Measurements from ENCODE around the gene YJEFN3. TPM values are rescaled to one million over a fixed set of nuclear protein-coding genes. Genes with fewer than 3 reads are reported as not detected.

The YJEFN3 gene, protein sequence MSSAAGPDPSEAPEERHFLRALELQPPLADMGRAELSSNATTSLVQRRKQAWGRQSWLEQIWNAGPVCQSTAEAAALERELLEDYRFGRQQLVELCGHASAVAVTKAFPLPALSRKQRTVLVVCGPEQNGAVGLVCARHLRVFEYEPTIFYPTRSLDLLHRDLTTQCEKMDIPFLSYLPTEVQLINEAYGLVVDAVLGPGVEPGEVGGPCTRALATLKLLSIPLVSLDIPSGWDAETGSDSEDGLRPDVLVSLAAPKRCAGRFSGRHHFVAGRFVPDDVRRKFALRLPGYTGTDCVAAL
- total RNA-seq, result 0.33 and 1.0 TPM in 2 replicates

DNA sequence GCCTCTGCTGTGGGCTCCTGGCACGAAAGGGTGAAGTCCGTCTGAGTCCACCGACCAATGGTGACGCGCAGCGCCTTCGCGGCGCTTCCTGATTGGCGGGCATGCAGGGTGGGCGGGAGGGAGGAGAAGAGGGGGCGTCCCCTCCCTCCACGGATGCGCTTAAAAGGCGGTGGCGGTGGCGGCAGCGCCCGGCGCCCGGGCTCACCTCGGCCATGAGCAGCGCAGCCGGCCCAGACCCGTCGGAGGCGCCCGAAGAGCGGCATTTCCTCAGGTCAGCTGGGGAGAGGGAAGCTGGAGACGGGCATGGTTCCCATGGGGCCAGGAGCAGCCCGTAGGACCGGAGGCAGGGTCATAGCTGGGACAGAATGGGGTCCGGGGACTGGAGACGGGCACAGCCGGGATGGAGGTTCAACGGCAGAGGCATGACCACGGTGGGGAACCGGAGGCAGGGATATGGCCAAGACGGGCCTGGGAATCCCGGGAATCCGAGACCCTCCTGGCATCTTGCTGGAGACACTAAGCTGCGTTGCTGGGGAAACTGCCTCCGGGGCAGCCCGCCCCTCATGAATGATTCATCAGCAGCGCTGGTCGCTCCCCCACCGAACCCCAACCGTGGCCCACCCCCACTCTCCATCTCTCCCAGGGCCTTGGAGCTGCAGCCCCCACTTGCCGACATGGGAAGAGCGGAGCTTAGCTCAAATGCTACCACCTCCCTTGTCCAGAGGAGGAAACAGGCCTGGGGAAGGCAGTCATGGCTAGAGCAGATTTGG is at the start of gene YJEFN3:
YJEFN3 (plus strand) TSS at position 191 of the 770 bp plus-strand sequence; CDS start at position 213, 22 bp downstream.

GRCh38 chr19:19514881-19515641 is 13.7 kb upstream of the YJEFN3 start, which contains the start of gene TSSK6:
TSS of gene TSSK6 (minus strand) at chr19:19515548. CDS start at chr19:19515427, 121 bp downstream.

GRCh38 chr19:19515642-19516519 is 12.8 kb upstream of the YJEFN3 start, which contains the start of gene NDUFA13:
TSS of gene NDUFA13 (plus strand) at chr19:19516225. CDS start at chr19:19516239, 14 bp downstream.

GRCh38 chr19:19538061-19538784 is 9.5 kb downstream of the YJEFN3 start, which contains the start of gene CILP2:
TSS of gene CILP2 (plus strand) at chr19:19538265. CDS start at chr19:19538350, 85 bp downstream.

Other genes with a start within 250 kb of the YJEFN3 start
- 23.9 and 26.5 TPM in 2 replicates for gene SUGP1, start 208.4 kb upstream of the YJEFN3 start, total RNA-seq
- 35.9 and 42.6 TPM in 2 replicates for gene MAU2, start 208.1 kb upstream of the YJEFN3 start, total RNA-seq
- 40.5 and 49.6 TPM in 2 replicates for gene GATAD2A, start 123.2 kb upstream of the YJEFN3 start, total RNA-seq
- 2.3 and 4.5 TPM in 2 replicates for gene TSSK6, start 13.4 kb upstream of the YJEFN3 start, total RNA-seq
- 181 TPM in 2 replicates for gene NDUFA13, start 12.7 kb upstream of the YJEFN3 start, total RNA-seq
- under 0.01 and 1.3 TPM in 2 replicates for gene CILP2, start 9.4 kb downstream of the YJEFN3 start, total RNA-seq
- 1.2 and 1.6 TPM in 2 replicates for gene PBX4, start 89.8 kb downstream of the YJEFN3 start, total RNA-seq
- 1.2 and 2.6 TPM in 2 replicates for gene LPAR2, start 99.3 kb downstream of the YJEFN3 start, total RNA-seq
- 4.4 and 9.1 TPM in 2 replicates for gene GMIP, start 114.7 kb downstream of the YJEFN3 start, total RNA-seq
- gene ATP13A1, start 134.8 kb downstream of the YJEFN3 start, total RNA-seq, result 42.8 and 114 TPM in 2 replicates
- gene ZNF101, start 139.9 kb downstream of the YJEFN3 start, total RNA-seq, result 4.6 and 7.1 TPM in 2 replicates
- 5.8 and 7.9 TPM in 2 replicates for gene ZNF14, start 204.2 kb downstream of the YJEFN3 start, total RNA-seq